ENCODE results near the gene FMNL2. TPM values are rescaled to one million over a fixed set of nuclear protein-coding genes. Genes with fewer than 3 reads are reported as not detected.

FMNL2 gene
- total RNA-seq, 1 experiment from 2014 or later = 29.0 TPM

DNA sequence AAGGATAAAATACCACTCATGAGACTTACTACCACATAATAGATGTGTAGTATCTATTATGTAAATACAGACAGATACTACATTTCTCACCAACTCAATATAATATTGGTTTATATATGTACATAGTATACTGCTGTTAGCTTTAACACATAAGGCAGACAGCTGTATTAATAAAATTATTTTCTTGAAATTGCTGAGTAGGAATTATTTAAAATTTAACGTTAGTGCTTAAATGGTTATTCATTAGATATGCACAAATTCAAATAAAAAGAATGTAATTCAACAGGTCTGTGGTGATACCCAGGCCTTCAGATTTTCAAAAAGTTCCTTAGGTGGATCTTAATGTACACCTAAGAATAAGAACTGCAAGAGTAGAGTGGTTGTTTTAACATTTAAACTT, 323.2 kb downstream of the FMNL2 start:
- ChIA-PET CTCF (no interaction called here), POLR2A (ENCODE audit: unreplicated experiment) (no interaction called here)
- no TSS peak for BruUV-seq (replicated peaks)
- Histone ChIP-seq H3F3A (ENCODE audit: insufficient read depth, low read depth) (peaks cover 19% of the 10 kb centered on the region), H3K4me1 (replicated peaks; ENCODE audit: insufficient read depth) (no peaks in the 10 kb centered on the region), H3K9me3 (ENCODE audit: insufficient read depth, low read depth) (no peaks in the 10 kb centered on the region), H3K79me2 (ENCODE audit: low read depth) (no peaks in the 10 kb centered on the region), H4K20me1 (ENCODE audit: insufficient read depth) (peaks cover 18% of the 10 kb centered on the region), H3K4me3 (no peak overlapping the region), H3K36me3 (ENCODE audit: low read depth) (peaks cover 64% of the 10 kb centered on the region), H2AFZ (no peak overlapping the region), H3K4me2 (no peak overlapping the region), H3K27ac (no peak overlapping the region), H3K9me2 (ENCODE audit: insufficient read depth) (no peaks in the 10 kb centered on the region), H3K27me3 (ENCODE audit: insufficient read depth, low read depth) (no peaks in the 10 kb centered on the region)
- intact Hi-C loops (cut with micrococcal nuclease; ENCODE audit: unreplicated experiment) = no loop called here
- TF ChIP-seq, protein P1, sequence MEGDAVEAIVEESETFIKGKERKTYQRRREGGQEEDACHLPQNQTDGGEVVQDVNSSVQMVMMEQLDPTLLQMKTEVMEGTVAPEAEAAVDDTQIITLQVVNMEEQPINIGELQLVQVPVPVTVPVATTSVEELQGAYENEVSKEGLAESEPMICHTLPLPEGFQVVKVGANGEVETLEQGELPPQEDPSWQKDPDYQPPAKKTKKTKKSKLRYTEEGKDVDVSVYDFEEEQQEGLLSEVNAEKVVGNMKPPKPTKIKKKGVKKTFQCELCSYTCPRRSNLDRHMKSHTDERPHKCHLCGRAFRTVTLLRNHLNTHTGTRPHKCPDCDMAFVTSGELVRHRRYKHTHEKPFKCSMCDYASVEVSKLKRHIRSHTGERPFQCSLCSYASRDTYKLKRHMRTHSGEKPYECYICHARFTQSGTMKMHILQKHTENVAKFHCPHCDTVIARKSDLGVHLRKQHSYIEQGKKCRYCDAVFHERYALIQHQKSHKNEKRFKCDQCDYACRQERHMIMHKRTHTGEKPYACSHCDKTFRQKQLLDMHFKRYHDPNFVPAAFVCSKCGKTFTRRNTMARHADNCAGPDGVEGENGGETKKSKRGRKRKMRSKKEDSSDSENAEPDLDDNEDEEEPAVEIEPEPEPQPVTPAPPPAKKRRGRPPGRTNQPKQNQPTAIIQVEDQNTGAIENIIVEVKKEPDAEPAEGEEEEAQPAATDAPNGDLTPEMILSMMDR (conservative IDR thresholded peaks at IDR 0.05) = no peak
- TF ChIP-seq EZH2 (IDR thresholded peaks at IDR 0.05; ENCODE audit: low read depth) = no peak
- no peak for DNase-seq

DNA sequence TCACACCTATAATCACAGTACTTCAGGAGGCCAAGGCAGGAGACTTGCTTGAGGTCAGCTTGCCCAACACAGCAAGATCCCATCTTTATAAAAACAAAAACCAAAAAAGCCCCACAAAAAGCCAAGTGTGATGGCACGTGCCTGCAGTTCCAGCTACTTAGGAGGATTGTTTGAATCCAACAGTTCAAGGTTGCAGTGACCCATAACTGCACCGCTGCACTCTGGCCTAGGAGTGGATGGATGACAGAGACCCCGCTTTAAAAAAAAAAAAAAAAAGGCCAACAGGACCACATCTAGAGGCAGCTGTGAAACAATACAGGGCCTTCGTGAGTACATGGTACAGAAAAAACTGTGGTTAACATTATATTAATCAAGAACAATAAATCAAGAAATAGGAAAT, 326.1 kb downstream of the FMNL2 start:
- Histone ChIP-seq H3K36me3 (ENCODE audit: low read depth) (peaks cover 65% of the 10 kb centered on the region), H3K4me1 (replicated peaks; ENCODE audit: insufficient read depth) (no peaks in the 10 kb centered on the region), H3K27ac (no peak overlapping the region), H2AFZ (no peak overlapping the region), H3K4me2 (no peak overlapping the region), H3F3A (ENCODE audit: insufficient read depth, low read depth) (peaks cover 17% of the 10 kb centered on the region), H3K9me2 (ENCODE audit: insufficient read depth) (no peaks in the 10 kb centered on the region), H3K9me3 (ENCODE audit: insufficient read depth, low read depth) (no peaks in the 10 kb centered on the region), H4K20me1 (ENCODE audit: insufficient read depth) (peaks cover 22% of the 10 kb centered on the region), H3K79me2 (ENCODE audit: low read depth) (no peaks in the 10 kb centered on the region), H3K27me3 (ENCODE audit: insufficient read depth, low read depth) (no peaks in the 10 kb centered on the region), H3K4me3 (no peak overlapping the region)
- DNase-seq = no peak
- POLR2A ChIA-PET (ENCODE audit: unreplicated experiment) = interaction anchor here (0.6 kb wide), 2 partner anchors 14 to 635 kb away, joined by 3 read pairs; no protein-coding TSS in a partner anchor
- TF ChIP-seq, protein P1 (conservative IDR thresholded peaks at IDR 0.05) = no peak
- TF ChIP-seq EZH2 (IDR thresholded peaks at IDR 0.05; ENCODE audit: low read depth) = no peak
- no TSS peak for BruUV-seq (replicated peaks)
- intact Hi-C loops (cut with micrococcal nuclease; ENCODE audit: unreplicated experiment) = no loop called here
- CTCF ChIA-PET = no interaction called here

DNA sequence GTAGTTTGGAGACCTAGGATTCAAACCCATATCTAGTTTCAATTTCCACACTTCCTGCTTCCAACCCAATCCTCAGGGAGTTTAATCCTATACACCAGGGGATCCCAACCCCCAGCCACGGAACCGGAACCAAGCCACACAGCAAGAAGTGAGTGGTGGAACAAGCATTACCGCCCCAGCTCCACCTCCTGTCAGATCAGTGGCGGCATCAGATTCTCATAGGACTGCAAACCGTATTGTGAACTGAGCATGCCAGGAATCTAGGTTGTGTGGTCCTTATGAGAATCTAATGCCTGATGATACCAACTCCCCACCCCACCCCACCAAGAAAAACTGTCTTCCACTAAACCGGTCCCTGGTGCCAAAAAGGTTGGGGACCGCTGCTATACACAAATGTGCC, 329.8 kb downstream of the FMNL2 start:
- POLR2A ChIA-PET (ENCODE audit: unreplicated experiment) = no interaction called here
- CTCF ChIA-PET = no interaction called here
- Histone ChIP-seq H3K36me3 (ENCODE audit: low read depth) (peaks cover 52% of the 10 kb centered on the region), H3K9me3 (ENCODE audit: insufficient read depth, low read depth) (no peaks in the 10 kb centered on the region), H4K20me1 (ENCODE audit: insufficient read depth) (peaks cover 4% of the 10 kb centered on the region; the same call in 1 of the 2 replicates), H3K4me3 (no peak overlapping the region), H3K27me3 (ENCODE audit: insufficient read depth, low read depth) (no peaks in the 10 kb centered on the region), H3F3A (ENCODE audit: insufficient read depth, low read depth) (peaks cover 4% of the 10 kb centered on the region; the same call in 1 of the 2 replicates), H3K79me2 (ENCODE audit: low read depth) (no peaks in the 10 kb centered on the region), H3K27ac (no peak overlapping the region), H3K4me1 (replicated peaks; ENCODE audit: insufficient read depth) (no peaks in the 10 kb centered on the region), H3K9me2 (ENCODE audit: insufficient read depth) (no peaks in the 10 kb centered on the region), H3K4me2 (no peak overlapping the region), H2AFZ (no peak overlapping the region)
- intact Hi-C loops (cut with micrococcal nuclease; ENCODE audit: unreplicated experiment) = no loop called here
- DNase-seq = no peak
- TF ChIP-seq, protein P1 (conservative IDR thresholded peaks at IDR 0.05) = no peak
- no peak for TF ChIP-seq EZH2 (IDR thresholded peaks at IDR 0.05; ENCODE audit: low read depth)
- BruUV-seq (replicated peaks) = no TSS peak

All from PC-9 (cell line).